Measurements from ENCODE around the gene FBXW11. TPM values are rescaled to one million over a fixed set of nuclear protein-coding genes. Genes with fewer than 3 reads are reported as not detected.

Gene FBXW11
- total and polyA plus RNA-seq, 10 of the 15 experiments (the other 5 are each of a cell fraction or from before 2014, with no cell fraction given) = 4.3 to 61.5 (median 40.0) TPM

- peak; percentile 66; the same call in 1 of the 2 replicates for TF ChIP-seq PKNOX1 (IDR thresholded peaks at IDR 0.05)
- no peak for TF ChIP-seq BRCA1 (IDR thresholded peaks at IDR 0.05; ENCODE audit: low read depth, low read length)
- TF ChIP-seq BMI1 (IDR thresholded peaks at IDR 0.05; ENCODE audit: borderline replicate concordance) = no peak
- TF ChIP-seq NR2C2 (IDR thresholded peaks at IDR 0.05; ENCODE audit: borderline replicate concordance, control insufficient read depth, insufficient read length, low read depth) = no peak
- TF ChIP-seq, protein P1, sequence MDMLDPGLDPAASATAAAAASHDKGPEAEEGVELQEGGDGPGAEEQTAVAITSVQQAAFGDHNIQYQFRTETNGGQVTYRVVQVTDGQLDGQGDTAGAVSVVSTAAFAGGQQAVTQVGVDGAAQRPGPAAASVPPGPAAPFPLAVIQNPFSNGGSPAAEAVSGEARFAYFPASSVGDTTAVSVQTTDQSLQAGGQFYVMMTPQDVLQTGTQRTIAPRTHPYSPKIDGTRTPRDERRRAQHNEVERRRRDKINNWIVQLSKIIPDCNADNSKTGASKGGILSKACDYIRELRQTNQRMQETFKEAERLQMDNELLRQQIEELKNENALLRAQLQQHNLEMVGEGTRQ (IDR thresholded peaks at IDR 0.05; ENCODE audit: borderline replicate concordance, low read depth, low read length) = no peak
- TF ChIP-seq, protein P2, sequence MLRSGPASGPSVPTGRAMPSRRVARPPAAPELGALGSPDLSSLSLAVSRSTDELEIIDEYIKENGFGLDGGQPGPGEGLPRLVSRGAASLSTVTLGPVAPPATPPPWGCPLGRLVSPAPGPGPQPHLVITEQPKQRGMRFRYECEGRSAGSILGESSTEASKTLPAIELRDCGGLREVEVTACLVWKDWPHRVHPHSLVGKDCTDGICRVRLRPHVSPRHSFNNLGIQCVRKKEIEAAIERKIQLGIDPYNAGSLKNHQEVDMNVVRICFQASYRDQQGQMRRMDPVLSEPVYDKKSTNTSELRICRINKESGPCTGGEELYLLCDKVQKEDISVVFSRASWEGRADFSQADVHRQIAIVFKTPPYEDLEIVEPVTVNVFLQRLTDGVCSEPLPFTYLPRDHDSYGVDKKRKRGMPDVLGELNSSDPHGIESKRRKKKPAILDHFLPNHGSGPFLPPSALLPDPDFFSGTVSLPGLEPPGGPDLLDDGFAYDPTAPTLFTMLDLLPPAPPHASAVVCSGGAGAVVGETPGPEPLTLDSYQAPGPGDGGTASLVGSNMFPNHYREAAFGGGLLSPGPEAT (IDR thresholded peaks at IDR 0.05; ENCODE audit: low read depth) = no peak; the same call in 1 of the 2 replicates
- TF ChIP-seq ETV6 (conservative IDR thresholded peaks at IDR 0.05 in 1 of 2, IDR thresholded peaks at IDR 0.05 in 1 of 2; ENCODE audit: borderline replicate concordance in 1 of 2, low read depth in 1 of 2) = no peak
- TF ChIP-seq HDGF (IDR thresholded peaks at IDR 0.05) = peak; percentile 93
- 0 out of 2 replicates have a peak, but pooled peaks have one; percentile 64 for TF ChIP-seq POLR2AphosphoS2 (IDR thresholded peaks at IDR 0.05; ENCODE audit: low read depth, low read length)
- TF ChIP-seq IKZF1 (conservative IDR thresholded peaks at IDR 0.05) = peak; percentile 100
Observed at GRCh38 chr5:172006321-172007174, at the start of gene FBXW11 (continued).
